Breast epithelium (tissue), 4 donors: ENCODE data around the gene RNF14. TPM values are rescaled to one million over a fixed set of nuclear protein-coding genes. Genes with fewer than 3 reads are reported as not detected.

Experiments used
- DNase-seq, 2 donors: peaks; one replicate each; pipeline ENCODE4 v3.0.0-alpha.2; 2019; ENCODE audit warnings: low spot score in 2 of 2
- H3K27ac ChIP-seq, 2 donors: fragments of 200-600 bp; sonication (generic) in 1 of 2; one replicate each; pipeline ENCODE4 v1.5.1; 2016 to 2019; ENCODE audit warnings: mild to moderate bottlenecking in 1 of 2
- H3K27me3 ChIP-seq, 2 donors: fragments of 200-600 bp; sonication (generic) in 1 of 2; one replicate each; pipeline versions ENCODE4 v1.5.1 to v1.6.0; 2017 to 2019; ENCODE audit warnings: control low read depth in 1 of 2, mild to moderate bottlenecking in 1 of 2
- H3K36me3 ChIP-seq: fragments of 200-600 bp; one replicate; pipeline ENCODE4 v1.5.1; 2019
- H3K4me1 ChIP-seq, 2 donors: fragments of 200-600 bp; sonication (generic); one replicate each; pipeline ENCODE4 v1.5.1; 2016 to 2019; ENCODE audit warnings: control low read depth in 1 of 2
- H3K4me3 ChIP-seq, 3 donors: fragments of 200-600 bp; sonication (generic); 1 replicate in 2 of 3; 2 replicates in 1 of 3; pipeline ENCODE4 v1.5.1; 2016 to 2019; ENCODE audit warnings: mild to moderate bottlenecking in 3 of 3, moderate library complexity in 2 of 3
- H3K9me3 ChIP-seq, 2 donors: fragments of 200-600 bp; sonication (generic) in 1 of 2; one replicate each; pipeline ENCODE4 v1.5.1; 2016 to 2019; ENCODE audit warnings: control low read depth in 1 of 2
- POLR2A ChIP-seq: fragments of 450-650 bp; IDR thresholded peaks from one replicate; pipeline ENCODE4 v1.6.1; 2016; ENCODE audit warnings: antibody characterized with exemption, mild to moderate bottlenecking, moderate library complexity
- POLR2AphosphoS5 ChIP-seq, 3 donors: sonication (generic); formaldehyde crosslinking; IDR thresholded peaks; one replicate each; pipeline ENCODE4 v1.6.1; 2017; ENCODE audit warnings: antibody characterized with exemption in 3 of 3
- intact Hi-C: fragments of 100-400 bp; cut with DNase I; formaldehyde crosslinking; loops from one replicate; pipeline ENCODE4 v1.15.1; 2023; ENCODE audit warnings: low total_unique reads
- total RNA-seq, 3 donors: library from RNA; depleted of rRNA; stranded (reverse); fragments of >200 nt; gene quantifications; one replicate each; pipeline ENCODE4 v1.1.0, GENCODE V29; 2016
- TF ChIP-seq, protein P1 (sequence below), 3 donors: fragments of 450-650 bp; IDR thresholded peaks; one replicate each; pipeline ENCODE4 v1.5.1; 2016 to 2017; ENCODE audit warnings: antibody characterized with exemption in 3 of 3, mild to moderate bottlenecking in 3 of 3, moderate library complexity in 3 of 3

Gene RNF14
- total RNA-seq, 3 donors from 2014 or later = 43.9 to 80.2 (median 60.6) TPM

DNA sequence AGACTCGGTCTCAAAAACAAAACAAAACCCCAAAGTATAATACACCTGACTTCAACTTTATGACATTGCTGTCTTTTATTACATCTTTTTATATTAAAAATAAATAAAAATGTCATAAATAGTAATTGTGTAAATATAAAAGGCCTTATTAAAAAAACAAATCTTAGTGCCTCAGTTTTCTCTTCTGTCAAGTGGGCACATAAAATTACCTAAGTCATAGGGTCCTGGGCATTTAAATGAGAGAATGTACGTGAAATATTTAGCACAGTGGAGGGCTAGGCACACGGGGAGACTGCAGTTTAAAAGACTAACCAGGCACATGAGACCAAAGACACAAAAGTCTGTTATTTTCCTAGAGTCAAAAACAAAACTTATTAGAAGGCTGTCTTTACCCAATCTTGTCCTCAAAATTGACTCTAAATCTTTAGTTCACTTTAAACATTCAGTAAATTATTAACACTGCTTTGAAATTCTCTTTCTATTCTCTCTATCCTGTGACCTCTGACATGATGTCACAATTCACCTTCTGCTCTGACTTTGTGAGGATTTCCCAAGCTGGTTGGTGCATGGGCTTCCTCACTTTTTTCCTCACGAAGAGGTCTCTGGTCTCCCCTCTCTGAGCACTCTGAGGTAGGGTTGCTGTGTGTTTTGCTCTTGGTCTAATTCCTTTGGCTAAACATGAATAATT is 2.5 kb upstream of the RNF14 start:
- intact Hi-C loops = loop anchor here (5.0 to 10.0 kb wide), 2 partner anchors 272 to 421 kb away; no protein-coding TSS in a partner anchor
- no peaks in the 10 kb centered on the region for H3K36me3 ChIP-seq

DNA sequence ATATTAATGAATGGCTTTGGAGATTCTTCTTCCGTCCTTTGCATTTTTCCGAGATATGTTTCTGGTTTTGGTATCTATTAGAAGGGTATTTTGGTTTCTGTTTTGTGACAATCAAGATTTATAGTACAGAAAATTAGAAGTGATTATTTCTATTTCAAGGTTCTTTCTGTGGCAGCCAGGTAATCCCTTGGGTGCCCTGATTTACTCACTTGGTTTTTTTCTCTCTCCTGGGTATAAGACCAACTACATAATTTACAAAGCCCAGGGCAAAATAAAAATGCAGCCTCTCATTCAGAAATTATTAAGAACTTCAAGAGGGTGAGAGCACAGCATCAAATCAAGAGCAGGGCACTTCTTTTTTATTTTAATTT is 2.0 kb upstream of the RNF14 start:
- intact Hi-C loops = loop anchor here (5.0 to 10.0 kb wide), 2 partner anchors 272 to 420 kb away; no protein-coding TSS in a partner anchor
- Histone ChIP-seq H3K4me3 (no peak overlapping the region), H3K27me3 (no peaks in the 10 kb centered on the region), H3K4me1 (peaks cover 0 to 10% of the 10 kb centered on the region in 2 donors), H3K9me3 (no peaks in the 10 kb centered on the region), H3K36me3 (no peaks in the 10 kb centered on the region), H3K27ac (no peak overlapping the region)
- no peak for DNase-seq
- TF ChIP-seq POLR2AphosphoS5 (IDR thresholded peaks at IDR 0.05) (no peak), POLR2A (no peak)
- TF ChIP-seq, protein P1, sequence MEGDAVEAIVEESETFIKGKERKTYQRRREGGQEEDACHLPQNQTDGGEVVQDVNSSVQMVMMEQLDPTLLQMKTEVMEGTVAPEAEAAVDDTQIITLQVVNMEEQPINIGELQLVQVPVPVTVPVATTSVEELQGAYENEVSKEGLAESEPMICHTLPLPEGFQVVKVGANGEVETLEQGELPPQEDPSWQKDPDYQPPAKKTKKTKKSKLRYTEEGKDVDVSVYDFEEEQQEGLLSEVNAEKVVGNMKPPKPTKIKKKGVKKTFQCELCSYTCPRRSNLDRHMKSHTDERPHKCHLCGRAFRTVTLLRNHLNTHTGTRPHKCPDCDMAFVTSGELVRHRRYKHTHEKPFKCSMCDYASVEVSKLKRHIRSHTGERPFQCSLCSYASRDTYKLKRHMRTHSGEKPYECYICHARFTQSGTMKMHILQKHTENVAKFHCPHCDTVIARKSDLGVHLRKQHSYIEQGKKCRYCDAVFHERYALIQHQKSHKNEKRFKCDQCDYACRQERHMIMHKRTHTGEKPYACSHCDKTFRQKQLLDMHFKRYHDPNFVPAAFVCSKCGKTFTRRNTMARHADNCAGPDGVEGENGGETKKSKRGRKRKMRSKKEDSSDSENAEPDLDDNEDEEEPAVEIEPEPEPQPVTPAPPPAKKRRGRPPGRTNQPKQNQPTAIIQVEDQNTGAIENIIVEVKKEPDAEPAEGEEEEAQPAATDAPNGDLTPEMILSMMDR (IDR thresholded peaks at IDR 0.05) = no peak

More for the DNA sequence above, 2.5 kb upstream of the RNF14 start:
- DNase-seq = no peak
- peaks cover 0 to 10% of the 10 kb centered on the region in 2 donors for H3K4me1 ChIP-seq
- TF ChIP-seq POLR2AphosphoS5 (IDR thresholded peaks at IDR 0.05) = no peak
- no peak for TF ChIP-seq POLR2A
- TF ChIP-seq, protein P1 (IDR thresholded peaks at IDR 0.05) = no peak
- no peak overlapping the region for H3K4me3 ChIP-seq
- no peaks in the 10 kb centered on the region for H3K9me3 ChIP-seq
- H3K27me3 ChIP-seq = no peaks in the 10 kb centered on the region
- no peak overlapping the region for H3K27ac ChIP-seq

DNA sequence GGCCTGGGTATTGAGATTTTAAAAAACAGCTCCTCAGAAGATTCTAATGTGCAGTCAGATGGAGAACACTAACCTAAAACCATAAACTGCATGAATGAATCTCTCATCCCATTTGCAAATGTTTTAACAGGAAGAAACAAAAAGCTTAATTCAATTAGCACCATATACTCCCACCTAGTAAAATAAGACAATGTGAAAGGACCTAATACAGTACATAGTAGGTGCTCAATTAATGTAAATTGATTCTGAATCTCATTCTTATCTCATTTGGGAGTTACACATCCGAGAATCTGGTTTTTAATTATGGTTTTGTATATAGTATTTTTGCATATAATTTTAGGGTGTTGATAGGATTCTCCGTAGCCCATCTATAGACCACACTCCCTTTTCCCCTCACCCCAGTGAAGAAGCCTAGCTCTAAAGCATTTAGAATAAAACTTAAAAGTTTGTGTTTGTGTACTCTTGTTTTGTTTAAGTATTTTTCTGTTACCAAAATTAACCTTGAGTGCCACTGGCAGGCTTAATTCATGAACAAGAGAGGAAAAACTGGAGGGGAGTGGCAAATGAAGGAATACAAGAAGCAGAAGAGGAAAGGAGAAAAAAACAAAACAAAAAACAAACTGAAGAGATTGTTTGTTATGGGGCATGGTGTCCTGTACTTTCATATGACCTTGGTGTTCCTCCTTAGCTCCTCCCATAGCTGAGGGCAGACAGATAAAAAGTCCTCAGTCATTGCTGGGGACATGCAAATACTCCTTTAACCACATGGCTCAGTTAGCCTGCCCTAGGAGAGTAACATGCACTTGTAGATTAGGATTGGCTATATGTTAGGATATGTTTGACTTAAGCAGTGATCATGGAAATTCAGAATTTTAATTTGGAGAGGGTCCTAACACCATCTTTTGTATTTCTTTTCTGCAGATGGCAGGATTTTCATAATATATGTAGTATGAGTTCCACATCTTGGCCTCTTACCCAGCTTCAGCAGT is 1.2 kb downstream of the RNF14 start:
- H3K4me1 ChIP-seq = peaks cover 0 to 10% of the 10 kb centered on the region in 2 donors
- no peaks in the 10 kb centered on the region for H3K27me3 ChIP-seq
- H3K4me3 ChIP-seq = peak overlapping the region; percentile 73 to 87 (median 78)
- intact Hi-C loops = loop anchor here (5.0 to 10.0 kb wide), 2 partner anchors 275 to 417 kb away; no protein-coding TSS in a partner anchor
- TF ChIP-seq POLR2A (no peak), POLR2AphosphoS5 (IDR thresholded peaks at IDR 0.05) (no peak)
- TF ChIP-seq, protein P1 (IDR thresholded peaks at IDR 0.05) = no peak
- no peaks in the 10 kb centered on the region for H3K9me3 ChIP-seq
- DNase-seq = no peak
- H3K27ac ChIP-seq = peak overlapping the region; percentile 97 to 98
- no peaks in the 10 kb centered on the region for H3K36me3 ChIP-seq

DNA sequence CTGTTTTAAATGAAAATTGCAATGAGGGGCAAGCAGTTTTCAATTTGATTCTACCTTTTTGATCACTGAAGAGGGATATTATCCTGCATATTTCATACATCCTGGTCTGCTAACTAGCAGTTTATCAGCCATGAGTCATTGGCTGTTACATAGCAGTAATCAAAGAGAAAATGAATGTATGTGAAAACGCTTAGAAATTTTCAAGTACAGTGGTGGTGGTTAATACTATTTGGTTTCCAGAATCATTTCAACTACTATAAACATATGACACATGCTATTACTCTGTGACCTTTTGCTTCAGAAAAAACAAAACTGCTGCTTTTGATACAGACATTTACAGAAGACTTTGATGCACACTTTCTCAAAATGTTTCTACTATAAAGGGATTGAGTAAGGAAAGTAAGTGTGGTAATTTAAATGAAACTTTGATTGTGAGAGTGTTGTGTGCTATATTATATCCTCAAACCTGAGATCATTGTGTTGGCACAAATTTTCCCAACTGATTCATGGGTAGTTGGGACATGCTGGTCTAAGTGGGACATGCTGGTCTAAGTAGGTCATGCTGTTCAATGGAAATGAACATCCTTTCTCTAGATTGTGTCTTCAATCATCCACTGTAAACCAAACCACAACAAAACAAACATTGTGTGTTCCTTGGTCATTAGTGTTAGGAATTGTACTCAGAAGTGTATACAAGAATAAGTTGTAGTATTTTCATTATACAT is 5.1 kb downstream of the RNF14 start:
- DNase-seq = no peak
- no peak overlapping the region for H3K4me3 ChIP-seq
- H3K27me3 ChIP-seq = no peaks in the 10 kb centered on the region
- no peak overlapping the region for H3K27ac ChIP-seq
- TF ChIP-seq, protein P1 (IDR thresholded peaks at IDR 0.05) = no peak
- TF ChIP-seq POLR2A (no peak), POLR2AphosphoS5 (IDR thresholded peaks at IDR 0.05) (no peak)
- H3K36me3 ChIP-seq = no peaks in the 10 kb centered on the region
- H3K9me3 ChIP-seq = no peaks in the 10 kb centered on the region
- peaks cover 0 to 10% of the 10 kb centered on the region in 2 donors for H3K4me1 ChIP-seq
- intact Hi-C loops = no loop called here
